Measurements from ENCODE around the gene DGKB.

DNA sequence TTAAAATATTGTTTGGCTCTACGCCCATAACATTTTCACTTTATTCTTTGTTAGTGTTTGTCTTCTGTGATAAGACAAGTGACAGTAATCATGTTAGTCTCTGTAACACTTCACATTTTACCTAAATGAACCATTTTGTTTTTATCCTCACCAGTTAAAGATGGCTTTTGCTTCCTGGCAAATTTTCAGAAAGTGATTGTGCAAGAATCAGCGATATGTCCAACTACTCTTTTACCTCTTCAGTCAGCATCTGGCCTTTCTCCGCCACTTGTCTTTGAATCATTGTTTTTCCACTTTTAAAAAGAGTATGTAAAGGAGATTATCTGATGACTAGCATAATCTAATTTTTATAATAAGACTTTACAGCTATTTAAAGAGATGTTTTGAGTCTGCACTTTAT is 3.5 kb downstream of the DGKB start:
- TF ChIP-seq, protein P1, sequence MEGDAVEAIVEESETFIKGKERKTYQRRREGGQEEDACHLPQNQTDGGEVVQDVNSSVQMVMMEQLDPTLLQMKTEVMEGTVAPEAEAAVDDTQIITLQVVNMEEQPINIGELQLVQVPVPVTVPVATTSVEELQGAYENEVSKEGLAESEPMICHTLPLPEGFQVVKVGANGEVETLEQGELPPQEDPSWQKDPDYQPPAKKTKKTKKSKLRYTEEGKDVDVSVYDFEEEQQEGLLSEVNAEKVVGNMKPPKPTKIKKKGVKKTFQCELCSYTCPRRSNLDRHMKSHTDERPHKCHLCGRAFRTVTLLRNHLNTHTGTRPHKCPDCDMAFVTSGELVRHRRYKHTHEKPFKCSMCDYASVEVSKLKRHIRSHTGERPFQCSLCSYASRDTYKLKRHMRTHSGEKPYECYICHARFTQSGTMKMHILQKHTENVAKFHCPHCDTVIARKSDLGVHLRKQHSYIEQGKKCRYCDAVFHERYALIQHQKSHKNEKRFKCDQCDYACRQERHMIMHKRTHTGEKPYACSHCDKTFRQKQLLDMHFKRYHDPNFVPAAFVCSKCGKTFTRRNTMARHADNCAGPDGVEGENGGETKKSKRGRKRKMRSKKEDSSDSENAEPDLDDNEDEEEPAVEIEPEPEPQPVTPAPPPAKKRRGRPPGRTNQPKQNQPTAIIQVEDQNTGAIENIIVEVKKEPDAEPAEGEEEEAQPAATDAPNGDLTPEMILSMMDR (conservative IDR thresholded peaks at IDR 0.05): no peak
- TF ChIP-seq EZH2 (IDR thresholded peaks at IDR 0.05; ENCODE audit: low read depth): no peak

All from PC-9 (cell line).